T-helper 2 cell treated with Interferon-gamma antibody and Interleukin-4, amounts not matched to agents 5 μg/mL and 100 μg/mL, for 36 hours (primary cell): ENCODE measurements around the gene TMEM129.

Source experiments
- DNase-seq: peaks from one replicate; pipeline ENCODE4 v3.0.0; 2021; ENCODE audit warnings: low spot score
- H3K27ac Mint-ChIP-seq: one replicate; pipeline ENCODE4 v1.8.0; 2021; ENCODE audit warnings: mild to moderate bottlenecking, mixed read lengths
- H3K27me3 Mint-ChIP-seq: one replicate; pipeline ENCODE4 v1.8.0; 2021; ENCODE audit warnings: low read depth, mixed read lengths
- H3K36me3 Mint-ChIP-seq: one replicate; pipeline ENCODE4 v1.8.0; 2021; ENCODE audit warnings: low read depth, mixed read lengths
- H3K4me1 Mint-ChIP-seq: one replicate; pipeline ENCODE4 v1.8.0; 2021; ENCODE audit warnings: low read depth, mixed read lengths
- H3K4me3 Mint-ChIP-seq: one replicate; pipeline ENCODE4 v1.8.0; 2022; ENCODE audit warnings: mild to moderate bottlenecking, moderate library complexity, mixed read lengths
- H3K9me3 Mint-ChIP-seq: one replicate; pipeline ENCODE4 v1.8.0; 2021; ENCODE audit warnings: mixed read lengths

Gene TMEM129

DNA sequence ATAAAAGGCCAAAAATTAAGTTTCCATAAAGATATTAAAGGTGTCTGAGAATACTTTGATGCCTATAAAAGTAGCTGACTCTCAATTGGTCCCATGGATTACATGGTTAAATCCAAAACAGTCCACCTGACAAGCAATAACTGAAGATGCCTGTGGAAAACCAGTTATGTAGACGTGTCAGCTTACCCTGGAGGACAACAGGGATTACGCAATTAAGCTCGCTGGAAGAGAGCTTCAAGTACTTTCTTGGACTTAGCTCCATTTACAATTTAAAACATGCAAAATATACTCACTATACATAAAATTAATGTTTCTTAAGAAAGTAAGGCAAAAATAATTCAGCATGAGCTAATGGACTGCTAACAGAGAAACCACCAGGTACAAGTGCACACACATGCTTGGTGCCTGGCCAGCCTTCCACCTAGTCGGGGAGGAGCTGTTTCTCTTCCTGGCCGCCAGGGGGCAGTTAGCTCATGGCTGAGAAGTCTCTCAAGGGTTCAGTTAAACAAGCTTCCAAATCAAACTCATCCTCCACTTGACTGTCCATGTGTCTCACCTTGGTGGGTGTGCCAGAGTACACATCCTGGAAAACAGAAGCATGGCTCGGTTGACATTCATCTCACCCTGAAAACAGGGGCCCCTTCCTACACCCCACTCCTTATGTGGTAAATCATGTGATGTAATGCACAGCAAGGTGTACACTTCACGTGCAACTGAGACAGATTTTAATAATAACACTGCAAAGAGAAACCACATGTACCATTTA lies 27.8 kb downstream of the TMEM129 start:
- H3K27ac Mint-ChIP-seq, result peak overlapping the region; percentile 72
- H3K4me1 Mint-ChIP-seq, result peaks cover 4% of the 10 kb centered on the region
- no peaks in the 10 kb centered on the region for H3K27me3 Mint-ChIP-seq
- H3K36me3 Mint-ChIP-seq, result peaks cover 59% of the 10 kb centered on the region
- no peak overlapping the region for H3K4me3 Mint-ChIP-seq
- H3K9me3 Mint-ChIP-seq, result no peaks in the 10 kb centered on the region
- DNase-seq, result peak; percentile 55

GRCh38 chr4:1691737-1692373 lies 29.3 kb downstream of the TMEM129 start:
- Mint-ChIP-seq H3K9me3 (no peaks in the 10 kb centered on the region), H3K27me3 (no peaks in the 10 kb centered on the region), H3K4me3 (no peak overlapping the region), H3K4me1 (peaks cover 4% of the 10 kb centered on the region), H3K27ac (no peak overlapping the region), H3K36me3 (peaks cover 52% of the 10 kb centered on the region)
- DNase-seq, result no peak

GRCh38 chr4:1690698-1691097 lies 30.4 kb downstream of the TMEM129 start:
- no peak for DNase-seq
- Mint-ChIP-seq H3K27me3 (no peaks in the 10 kb centered on the region), H3K4me3 (no peak overlapping the region), H3K4me1 (peaks cover 4% of the 10 kb centered on the region), H3K36me3 (peaks cover 47% of the 10 kb centered on the region), H3K9me3 (no peaks in the 10 kb centered on the region), H3K27ac (peak overlapping the region; percentile 41)

GRCh38 chr4:1686440-1687036 lies 34.6 kb downstream of the TMEM129 start:
- no peaks in the 10 kb centered on the region for H3K27me3 Mint-ChIP-seq
- no peak overlapping the region for H3K4me3 Mint-ChIP-seq
- no peak overlapping the region for H3K27ac Mint-ChIP-seq
- peaks cover 15% of the 10 kb centered on the region for H3K36me3 Mint-ChIP-seq
- H3K9me3 Mint-ChIP-seq, result no peaks in the 10 kb centered on the region
- H3K4me1 Mint-ChIP-seq, result peaks cover 11% of the 10 kb centered on the region
- no peak for DNase-seq

GRCh38 chr4:1685235-1686150 lies 35.6 kb downstream of the TMEM129 start:
- Mint-ChIP-seq H3K27ac (no peak overlapping the region), H3K4me3 (no peak overlapping the region)

DNA sequence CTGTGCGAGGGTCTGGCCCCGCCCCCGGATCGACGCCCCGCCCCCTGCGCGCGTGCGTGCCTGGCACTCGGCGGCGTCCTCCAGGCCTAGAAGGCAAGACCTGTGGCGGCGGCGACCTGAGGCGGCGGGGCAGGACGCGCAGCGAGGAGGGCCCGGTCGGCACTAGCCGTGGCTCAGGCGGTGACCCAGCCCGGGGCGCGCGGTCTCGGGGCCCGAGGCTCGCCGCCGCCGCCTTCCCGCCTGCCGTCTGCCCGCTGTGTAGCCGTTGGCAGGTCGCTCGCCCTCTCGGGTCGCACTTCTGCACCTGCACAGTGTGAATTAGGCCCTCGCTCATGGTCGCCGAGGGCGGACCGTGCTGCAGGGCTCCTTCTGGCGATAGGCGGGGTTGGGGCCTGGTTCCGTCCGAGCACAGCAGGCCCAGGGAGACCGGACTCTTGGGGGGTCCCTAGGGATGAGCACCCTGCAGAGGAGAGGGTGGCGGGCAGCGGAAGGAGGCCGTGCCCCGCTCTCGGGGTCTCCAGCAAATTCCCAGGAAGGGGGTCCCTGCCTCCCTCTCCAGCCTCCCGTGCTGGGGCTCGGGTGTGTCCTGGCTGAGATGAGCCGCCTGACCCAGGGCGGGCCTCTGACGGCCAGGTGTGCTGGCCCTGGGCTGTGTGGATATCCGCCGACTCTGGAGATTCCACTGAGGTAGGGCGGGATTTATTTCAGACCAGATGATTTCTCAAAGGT lies 36.5 kb downstream of the TMEM129 start:
- H3K4me1 Mint-ChIP-seq, result peaks cover 11% of the 10 kb centered on the region
- peak overlapping the region; percentile 21 for H3K4me3 Mint-ChIP-seq
- DNase-seq, result no peak
- no peaks in the 10 kb centered on the region for H3K9me3 Mint-ChIP-seq
- H3K27me3 Mint-ChIP-seq, result no peaks in the 10 kb centered on the region
- H3K27ac Mint-ChIP-seq, result no peak overlapping the region
- peaks cover 3% of the 10 kb centered on the region for H3K36me3 Mint-ChIP-seq

More at GRCh38 chr4:1685235-1686150, 35.6 kb downstream of the TMEM129 start:
- no peak for DNase-seq
- H3K4me1 Mint-ChIP-seq, result peaks cover 11% of the 10 kb centered on the region
- no peaks in the 10 kb centered on the region for H3K27me3 Mint-ChIP-seq
- no peaks in the 10 kb centered on the region for H3K9me3 Mint-ChIP-seq
- H3K36me3 Mint-ChIP-seq, result peaks cover 8% of the 10 kb centered on the region

GRCh38 chr4:1683736-1684505 lies 37.2 kb downstream of the TMEM129 start, which contains the start of gene FAM53A:
Gene FAM53A (minus strand): TSS chr4:1684313. CDS start chr4:1668741, 15,572 bp downstream.
- DNase-seq, result peak; percentile 95
- Mint-ChIP-seq H3K4me3 (peak within 1 kb of the TSS; percentile 87), H3K27ac (peak within 1 kb of the TSS; percentile 87), H3K4me1 (peaks cover 11% of the 10 kb centered on the region), H3K36me3 (no peaks in the 10 kb centered on the region), H3K9me3 (no peaks in the 10 kb centered on the region), H3K27me3 (no peaks in the 10 kb centered on the region)

- DNase-seq, result no peak
- no peaks in the 10 kb centered on the region for H3K36me3 Mint-ChIP-seq
- peak overlapping the region; percentile 87 for H3K4me3 Mint-ChIP-seq
These were observed 37.8 kb downstream of the TMEM129 start for GRCh38 chr4:1683261-1683735.

GRCh38 chr4:1682860-1683259 lies 38.3 kb downstream of the TMEM129 start:
- H3K27ac Mint-ChIP-seq, result peak overlapping the region; percentile 87
- no peaks in the 10 kb centered on the region for H3K27me3 Mint-ChIP-seq

More at GRCh38 chr4:1683261-1683735, 37.8 kb downstream of the TMEM129 start:
- H3K27ac Mint-ChIP-seq, result peak overlapping the region; percentile 87
- peaks cover 11% of the 10 kb centered on the region for H3K4me1 Mint-ChIP-seq
- no peaks in the 10 kb centered on the region for H3K27me3 Mint-ChIP-seq
- no peaks in the 10 kb centered on the region for H3K9me3 Mint-ChIP-seq

DNA sequence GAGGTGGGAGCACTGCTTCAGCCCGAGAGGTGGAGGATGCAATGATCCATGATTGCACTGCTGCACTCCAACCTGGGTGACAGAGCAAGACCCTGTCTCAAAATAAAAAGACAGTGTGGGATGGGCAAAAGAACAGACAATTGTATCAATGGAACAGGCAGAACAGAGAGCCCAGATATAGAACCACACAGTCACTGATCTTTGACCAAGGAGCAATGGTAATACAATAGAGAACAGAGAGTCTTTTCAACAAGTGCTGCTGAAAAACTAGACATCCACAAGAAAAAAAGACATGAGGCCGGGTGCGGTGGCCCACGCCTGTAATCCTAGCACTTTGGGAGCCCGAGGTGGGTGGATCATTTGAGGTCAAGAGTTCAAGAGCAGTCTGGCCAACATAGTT lies 42.9 kb downstream of the TMEM129 start:
- Mint-ChIP-seq H3K27ac (no peak overlapping the region), H3K4me1 (peaks cover 7% of the 10 kb centered on the region), H3K27me3 (no peaks in the 10 kb centered on the region), H3K36me3 (no peaks in the 10 kb centered on the region), H3K9me3 (no peaks in the 10 kb centered on the region), H3K4me3 (no peak overlapping the region)
- DNase-seq, result no peak

More at GRCh38 chr4:1682860-1683259, 38.3 kb downstream of the TMEM129 start:
- Mint-ChIP-seq H3K4me3 (peak overlapping the region; percentile 87), H3K4me1 (peaks cover 11% of the 10 kb centered on the region), H3K36me3 (no peaks in the 10 kb centered on the region), H3K9me3 (no peaks in the 10 kb centered on the region)
- no peak for DNase-seq

DNA sequence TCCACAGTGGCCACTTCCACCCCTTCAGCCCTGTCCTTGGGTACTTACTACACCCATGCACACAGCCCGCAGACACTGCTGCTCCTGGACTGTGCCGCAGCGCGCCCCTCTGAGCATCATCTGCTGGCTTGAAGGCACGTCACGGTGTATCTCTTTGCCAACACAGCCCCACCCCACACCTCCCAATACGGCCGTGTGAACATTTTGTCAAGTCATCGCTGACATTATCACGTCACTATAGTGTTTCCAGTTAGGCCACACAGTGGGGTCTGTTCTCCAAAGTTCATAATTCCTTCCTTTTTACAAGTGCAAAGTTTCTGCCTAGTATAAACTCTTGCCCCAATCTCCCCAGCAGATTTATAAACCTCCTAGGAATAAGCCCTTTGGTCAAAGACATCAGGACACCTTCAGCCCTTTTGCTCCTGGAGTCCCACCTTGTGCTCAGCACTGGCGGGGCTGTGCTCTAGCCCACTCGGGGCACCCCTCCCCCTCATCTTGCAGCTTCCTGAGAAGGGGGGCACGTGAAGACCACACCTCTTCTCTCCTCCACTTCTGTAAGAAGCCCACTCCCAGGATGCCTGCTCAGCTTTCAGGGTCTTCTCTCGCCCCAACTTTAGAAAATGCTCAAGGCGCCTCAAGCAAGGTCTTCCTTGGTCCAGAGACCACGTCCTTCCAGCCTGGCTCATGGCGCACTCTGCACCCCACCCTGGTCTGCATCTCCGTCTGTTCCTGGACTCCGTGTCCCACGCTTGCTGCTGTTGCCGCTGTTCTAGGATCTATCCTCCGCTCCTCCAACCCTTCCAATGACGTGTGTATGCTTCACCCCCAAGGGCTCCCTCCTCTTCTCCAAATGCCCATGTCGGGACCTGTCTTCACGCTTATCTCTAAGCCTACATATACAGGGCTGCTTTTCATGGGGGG lies 44.3 kb downstream of the TMEM129 start:
- no peaks in the 10 kb centered on the region for H3K9me3 Mint-ChIP-seq
- H3K27ac Mint-ChIP-seq, result no peak overlapping the region
- H3K4me3 Mint-ChIP-seq, result no peak overlapping the region
- no peaks in the 10 kb centered on the region for H3K27me3 Mint-ChIP-seq
- H3K36me3 Mint-ChIP-seq, result no peaks in the 10 kb centered on the region
- DNase-seq, result no peak
- no peaks in the 10 kb centered on the region for H3K4me1 Mint-ChIP-seq

DNA sequence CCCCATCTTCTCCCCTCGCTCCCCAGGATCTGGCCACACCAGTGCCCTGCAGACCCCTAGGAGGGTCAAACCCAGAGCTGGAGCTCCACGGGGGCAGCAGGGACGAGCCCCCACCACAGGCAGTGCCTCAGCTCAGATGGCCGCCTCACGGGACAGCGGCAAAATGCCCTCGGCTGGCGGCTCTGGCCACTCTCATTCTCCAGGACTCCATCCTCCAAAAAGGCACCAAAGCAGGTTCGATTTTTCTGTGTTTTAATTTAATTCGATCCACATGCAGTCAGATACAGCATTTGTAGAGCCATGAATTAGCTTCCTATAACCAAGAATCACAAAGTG lies 45.4 kb downstream of the TMEM129 start:
- no peak for DNase-seq
- Mint-ChIP-seq H3K27ac (no peak overlapping the region), H3K36me3 (no peaks in the 10 kb centered on the region), H3K27me3 (no peaks in the 10 kb centered on the region), H3K4me3 (no peak overlapping the region), H3K4me1 (no peaks in the 10 kb centered on the region), H3K9me3 (no peaks in the 10 kb centered on the region)
